Brain microvascular endothelial cell (primary cell): ENCODE results near the gene ZNF697.
"Not testable (repeated sequence)": the region's sequence is repeated elsewhere in the genome, so short reads cannot be mapped to it uniquely, and the experiment has no call there.

Source experiments
- DNase-seq: peaks from one replicate; pipeline ENCODE4 v3.0.0-alpha.2; 2020
- H3K27ac ChIP-seq: fragments of 250-450 bp; sonication (Bioruptor Pico); 2 replicates; pipeline ENCODE4 v1.5.1; 2020; ENCODE audit warnings: mild to moderate bottlenecking, moderate library complexity
- H3K27me3 ChIP-seq: fragments of 250-450 bp; sonication (Bioruptor Pico); replicated peaks from 2 replicates; pipeline ENCODE4 v1.5.1; 2020; ENCODE audit warnings: mild to moderate bottlenecking
- H3K36me3 ChIP-seq: fragments of 250-450 bp; sonication (Bioruptor Pico); replicated peaks from 2 replicates; pipeline ENCODE4 v1.5.1; 2020; ENCODE audit warnings: mild to moderate bottlenecking
- H3K4me3 ChIP-seq: 2 replicates; pipeline ENCODE4 v1.5.1; 2011; ENCODE audit warnings: low read depth, mild to moderate bottlenecking, control low read depth, low read length, moderate library complexity
- in situ Hi-C: cut with HindIII; loops from 2 replicates; pipeline ENCODE4 v1.10.0; 2017; ENCODE audit warnings: low sequenced_read_pairs, low pct_ligation_motif_present
- TF ChIP-seq, protein P1 (sequence below): IDR thresholded peaks from 2 replicates; pipeline ENCODE4 v1.5.1; 2011; ENCODE audit warnings: low read depth, mild to moderate bottlenecking, moderate library complexity, low read length, control low read depth, inconsistent platforms; ENCODE audit errors: missing control alignments

Gene ZNF697

GRCh38 chr1:119590393-119590792, 57.7 kb downstream of the ZNF697 start:
- Histone ChIP-seq H3K36me3 (no peaks in the 10 kb centered on the region), H3K27ac (no peak overlapping the region), H3K4me3 (no peak overlapping the region), H3K27me3 (no peaks in the 10 kb centered on the region)
- in situ Hi-C loops: no loop called here
- TF ChIP-seq, protein P1, sequence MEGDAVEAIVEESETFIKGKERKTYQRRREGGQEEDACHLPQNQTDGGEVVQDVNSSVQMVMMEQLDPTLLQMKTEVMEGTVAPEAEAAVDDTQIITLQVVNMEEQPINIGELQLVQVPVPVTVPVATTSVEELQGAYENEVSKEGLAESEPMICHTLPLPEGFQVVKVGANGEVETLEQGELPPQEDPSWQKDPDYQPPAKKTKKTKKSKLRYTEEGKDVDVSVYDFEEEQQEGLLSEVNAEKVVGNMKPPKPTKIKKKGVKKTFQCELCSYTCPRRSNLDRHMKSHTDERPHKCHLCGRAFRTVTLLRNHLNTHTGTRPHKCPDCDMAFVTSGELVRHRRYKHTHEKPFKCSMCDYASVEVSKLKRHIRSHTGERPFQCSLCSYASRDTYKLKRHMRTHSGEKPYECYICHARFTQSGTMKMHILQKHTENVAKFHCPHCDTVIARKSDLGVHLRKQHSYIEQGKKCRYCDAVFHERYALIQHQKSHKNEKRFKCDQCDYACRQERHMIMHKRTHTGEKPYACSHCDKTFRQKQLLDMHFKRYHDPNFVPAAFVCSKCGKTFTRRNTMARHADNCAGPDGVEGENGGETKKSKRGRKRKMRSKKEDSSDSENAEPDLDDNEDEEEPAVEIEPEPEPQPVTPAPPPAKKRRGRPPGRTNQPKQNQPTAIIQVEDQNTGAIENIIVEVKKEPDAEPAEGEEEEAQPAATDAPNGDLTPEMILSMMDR: no peak
- DNase-seq: no peak

DNA sequence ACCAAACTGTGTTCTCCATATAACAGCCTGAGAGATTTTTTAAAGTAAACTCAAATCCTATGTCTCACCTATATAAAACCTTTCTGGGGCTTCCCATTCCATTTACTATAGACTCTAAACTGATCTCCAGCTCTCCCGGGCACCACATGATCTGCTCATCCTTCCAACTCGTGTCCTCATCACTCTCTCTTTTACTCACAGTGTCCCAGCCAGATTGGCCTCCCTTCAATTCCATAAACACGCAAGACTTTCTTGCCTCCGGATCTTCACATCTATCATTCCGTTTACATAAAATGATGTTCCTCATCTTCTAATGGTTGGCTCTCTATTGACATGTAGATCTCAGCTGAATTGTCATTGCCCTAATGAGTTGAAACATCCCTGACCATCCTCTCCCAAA, 59.4 kb downstream of the ZNF697 start:
- H3K27ac ChIP-seq: no peak overlapping the region
- no peaks in the 10 kb centered on the region for H3K27me3 ChIP-seq
- no peak for DNase-seq
- H3K4me3 ChIP-seq: no peak overlapping the region
- TF ChIP-seq, protein P1: no peak
- H3K36me3 ChIP-seq: no peaks in the 10 kb centered on the region
- in situ Hi-C loops: no loop called here

GRCh38 chr1:119587341-119587740, 60.7 kb downstream of the ZNF697 start:
- H3K27ac ChIP-seq: no peak overlapping the region
- no peaks in the 10 kb centered on the region for H3K27me3 ChIP-seq
- TF ChIP-seq, protein P1: no peak
- DNase-seq: peak; percentile 53
- in situ Hi-C loops: no loop called here
- H3K4me3 ChIP-seq: no peak overlapping the region
- H3K36me3 ChIP-seq: no peaks in the 10 kb centered on the region

DNA sequence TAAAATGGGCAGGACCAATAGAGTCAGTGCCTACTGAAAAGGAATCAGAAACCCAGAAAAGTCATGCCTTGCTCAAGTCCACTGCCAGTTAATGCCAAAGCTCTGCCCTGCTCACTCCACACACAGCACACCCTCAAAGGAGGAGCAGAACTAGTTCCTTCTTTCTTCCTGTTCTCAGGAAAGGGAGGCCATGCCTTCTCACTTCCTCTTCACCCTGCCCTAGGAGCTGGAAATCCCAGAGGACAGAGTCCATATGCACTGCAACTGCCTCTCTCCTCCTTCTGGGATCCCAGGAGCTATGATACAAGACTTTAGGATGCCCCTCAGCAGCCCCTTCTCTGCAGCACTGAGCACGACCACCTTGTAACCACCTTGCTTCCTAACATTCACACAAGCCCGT, 62.3 kb downstream of the ZNF697 start:
- H3K36me3 ChIP-seq, in situ Hi-C loops, H3K4me3 ChIP-seq, DNase-seq, H3K27me3 ChIP-seq, H3K27ac ChIP-seq: not testable (repeated sequence)

DNA sequence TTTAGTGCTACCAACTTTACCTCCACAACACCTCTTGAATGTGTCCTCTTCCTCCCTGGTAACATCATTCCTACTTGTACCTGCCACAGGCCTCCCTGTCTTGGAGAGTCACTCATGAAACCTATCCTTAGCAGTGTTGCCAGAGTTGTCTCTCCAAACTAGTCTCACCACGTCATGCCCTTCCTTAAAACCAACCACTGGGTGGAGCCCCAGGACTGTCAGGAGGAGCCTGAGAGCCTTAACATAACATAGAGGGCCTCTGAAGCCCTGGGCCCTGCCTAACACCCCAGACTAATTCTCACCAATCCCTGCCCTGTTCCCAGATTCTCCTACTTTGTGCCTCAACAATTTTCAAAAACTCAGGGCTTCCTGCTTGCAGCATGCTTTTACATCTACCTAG, 65.3 kb downstream of the ZNF697 start:
- peak; percentile 63 for DNase-seq
- in situ Hi-C loops: no loop called here

DNA sequence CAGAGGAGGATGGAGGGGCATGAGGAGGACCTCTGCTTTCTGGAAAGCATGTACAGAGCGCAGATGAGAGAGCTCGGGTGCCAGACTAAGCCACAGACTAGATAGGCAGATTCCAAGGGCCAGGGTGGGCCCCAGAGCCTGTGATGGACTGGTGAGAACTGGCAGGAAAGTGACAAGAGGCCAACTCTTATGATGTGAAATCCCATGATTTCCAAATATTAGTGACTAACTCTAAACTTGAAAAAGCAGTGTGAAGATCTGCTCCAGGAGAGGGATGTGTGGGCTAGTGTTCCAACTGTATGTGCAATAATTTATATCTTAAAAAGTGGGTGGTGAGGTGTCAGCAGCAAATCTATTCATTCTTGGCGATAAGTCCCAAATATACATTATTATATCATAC, 67.0 kb downstream of the ZNF697 start:
- H3K36me3 ChIP-seq, H3K4me3 ChIP-seq, in situ Hi-C loops, H3K27me3 ChIP-seq, DNase-seq, H3K27ac ChIP-seq: not testable (repeated sequence)

More for the DNA sequence above, 65.3 kb downstream of the ZNF697 start:
- Histone ChIP-seq H3K4me3 (no peak overlapping the region), H3K36me3 (no peaks in the 10 kb centered on the region), H3K27me3 (no peaks in the 10 kb centered on the region), H3K27ac (no peak overlapping the region)
- TF ChIP-seq, protein P1: peak; percentile 74

- Histone ChIP-seq H3K4me3 (no peak overlapping the region), H3K27me3 (no peaks in the 10 kb centered on the region), H3K36me3 (no peaks in the 10 kb centered on the region), H3K27ac (no peak overlapping the region)
- TF ChIP-seq, protein P1: no peak
- in situ Hi-C loops: no loop called here
- no peak for DNase-seq
Observed at GRCh38 chr1:119573886-119574285, 74.2 kb downstream of the ZNF697 start.

DNA sequence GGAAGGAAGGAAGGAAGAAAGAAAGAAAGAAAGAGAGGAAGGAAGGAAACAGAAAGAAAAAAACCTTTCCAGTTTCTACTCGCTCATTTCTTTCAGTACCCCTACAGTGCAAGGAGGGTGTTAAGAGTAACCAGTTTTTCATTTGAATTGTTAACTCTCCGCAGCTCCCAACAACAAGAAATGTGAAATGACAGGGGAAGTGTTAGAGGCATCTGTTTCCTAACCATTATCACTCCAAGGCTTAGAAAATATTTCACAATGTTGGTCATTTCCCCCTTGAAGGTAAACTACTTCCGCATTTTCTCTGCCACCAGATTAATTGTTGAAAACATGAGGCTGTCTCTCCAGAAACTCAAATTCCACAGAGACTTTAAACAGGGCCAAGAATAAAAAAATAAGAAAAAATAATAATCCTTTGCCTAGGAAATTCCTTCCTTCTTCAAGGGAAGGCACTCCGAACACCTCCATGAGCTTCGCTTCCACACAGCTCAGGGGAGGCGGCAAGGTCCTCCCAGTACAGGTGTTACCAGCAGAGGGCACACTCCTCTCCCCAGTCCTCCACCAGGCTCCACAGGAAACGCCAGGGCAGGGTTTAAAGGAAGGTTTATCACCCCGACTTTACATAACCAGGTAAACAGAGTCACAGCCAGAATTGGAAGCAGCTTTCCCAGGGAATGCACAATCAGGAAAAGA, 78.0 kb downstream of the ZNF697 start:
- DNase-seq, H3K27ac ChIP-seq, H3K36me3 ChIP-seq, H3K4me3 ChIP-seq, H3K27me3 ChIP-seq, in situ Hi-C loops: not testable (repeated sequence)
